CD14-positive monocyte (primary cell): ENCODE measurements around the gene WDFY4. TPM values are rescaled to one million over a fixed set of nuclear protein-coding genes. Genes with fewer than 3 reads are reported as not detected.

ENCODE experiments used
- DNase-seq, 3 donors: peaks; one replicate each; pipeline ENCODE4 v3.0.0-alpha.2; 2011 to 2022
- H2AFZ ChIP-seq: 2 replicates; pipeline ENCODE4 v1.6.0; 2012; ENCODE audit warnings: mild to moderate bottlenecking, low read depth, low read length, inconsistent platforms; ENCODE audit not compliant: insufficient read depth, poor library complexity, severe bottlenecking
- H3K27ac ChIP-seq, 2 donors: 1 replicate in 1 of 2; 2 replicates in 1 of 2; pipeline ENCODE4 v1.5.1; 2012 to 2013; ENCODE audit warnings: low read length in 2 of 2, control low read depth in 1 of 2, inconsistent platforms in 1 of 2, low read depth in 1 of 2, mild to moderate bottlenecking in 1 of 2
- H3K27me3 ChIP-seq, 2 donors: one replicate each; pipeline versions ENCODE4 v1.6.0 to v1.6.1; 2011 to 2013; ENCODE audit warnings: low read length in 2 of 2; ENCODE audit not compliant: control insufficient read depth in 2 of 2, insufficient read depth in 2 of 2
- H3K36me3 ChIP-seq, 2 donors: replicated peaks in 1 of 2; 1 replicate in 1 of 2; 2 replicates in 1 of 2; pipeline versions ENCODE4 v1.5.1 to v1.6.1; 2012 to 2013; ENCODE audit warnings: low read length in 2 of 2, control low read depth in 1 of 2, inconsistent platforms in 1 of 2, mild to moderate bottlenecking in 1 of 2; ENCODE audit not compliant: insufficient read depth in 2 of 2, control insufficient read depth in 1 of 2
- H3K4me1 ChIP-seq, 2 donors: 1 replicate in 1 of 2; 2 replicates in 1 of 2; pipeline versions ENCODE4 v1.5.1 to v1.6.1; 2012 to 2013; ENCODE audit warnings: low read length in 2 of 2, control low read depth in 1 of 2, inconsistent platforms in 1 of 2, mild to moderate bottlenecking in 1 of 2, moderate library complexity in 1 of 2; ENCODE audit not compliant: insufficient read depth in 2 of 2, control insufficient read depth in 1 of 2
- H3K4me2 ChIP-seq: replicated peaks from 2 replicates; pipeline ENCODE3; 2012; ENCODE audit warnings: low read length, moderate library complexity, mild to moderate bottlenecking; ENCODE audit not compliant: poor library complexity, severe bottlenecking; ENCODE audit errors: extremely low read depth
- H3K4me3 ChIP-seq, 3 experiments: fragments of 200-600 bp in 1 of 3; sonication (generic) in 1 of 3; replicated peaks in 1 of 3; 1 replicate in 2 of 3; 2 replicates in 1 of 3; pipeline ENCODE4 v1.5.1; 2011 to 2013; ENCODE audit warnings: low read length in 3 of 3, mild to moderate bottlenecking in 3 of 3, control low read depth in 2 of 3, low read depth in 2 of 3, inconsistent platforms in 1 of 3, moderate library complexity in 1 of 3
- H3K79me2 ChIP-seq: 2 replicates; pipeline ENCODE4 v1.6.0; 2012; ENCODE audit warnings: mild to moderate bottlenecking, control low read depth, inconsistent platforms, low read length, moderate library complexity; ENCODE audit not compliant: insufficient read depth
- H3K9ac ChIP-seq: 2 replicates; pipeline ENCODE4 v1.6.0; 2017; ENCODE audit warnings: low read length, mild to moderate bottlenecking; ENCODE audit not compliant: insufficient read depth, poor library complexity, severe bottlenecking
- H3K9me3 ChIP-seq, 2 donors: replicated peaks in 1 of 2; 1 replicate in 1 of 2; 2 replicates in 1 of 2; pipeline versions ENCODE4 v1.5.1 to v1.6.1; 2012 to 2013; ENCODE audit warnings: low read length in 2 of 2, control low read depth in 1 of 2; ENCODE audit not compliant: control insufficient read depth in 1 of 2, insufficient read depth in 1 of 2
- H4K20me1 ChIP-seq: 2 replicates; pipeline ENCODE4 v1.6.0; 2012; ENCODE audit warnings: mild to moderate bottlenecking, low read length, control low read depth, moderate library complexity; ENCODE audit not compliant: insufficient read depth
- H3K27ac Mint-ChIP-seq, 7 donors: one replicate each; pipeline ENCODE4 v1.8.0; 2020; ENCODE audit warnings: mild to moderate bottlenecking in 7 of 7, mixed read lengths in 7 of 7, moderate library complexity in 6 of 7, inconsistent platforms in 2 of 7
- H3K27me3 Mint-ChIP-seq, 3 donors: one replicate each; pipeline ENCODE4 v1.8.0; 2021 to 2022; ENCODE audit warnings: low read depth in 3 of 3, mild to moderate bottlenecking in 3 of 3, mixed read lengths in 3 of 3, moderate library complexity in 3 of 3, inconsistent platforms in 1 of 3
- H3K36me3 Mint-ChIP-seq, 2 donors: one replicate each; pipeline ENCODE4 v1.8.0; 2020; ENCODE audit warnings: mixed read lengths in 2 of 2, inconsistent platforms in 1 of 2, mild to moderate bottlenecking in 1 of 2
- H3K4me1 Mint-ChIP-seq: one replicate; pipeline ENCODE4 v1.8.0; 2020; ENCODE audit warnings: mild to moderate bottlenecking, mixed read lengths
- H3K4me3 Mint-ChIP-seq, 2 donors: one replicate each; pipeline ENCODE4 v1.8.0; 2020; ENCODE audit warnings: mild to moderate bottlenecking in 2 of 2, mixed read lengths in 2 of 2, moderate library complexity in 1 of 2
- H3K9me3 Mint-ChIP-seq, 7 donors: one replicate each; pipeline ENCODE4 v1.8.0; 2020 to 2022; ENCODE audit warnings: mixed read lengths in 7 of 7, mild to moderate bottlenecking in 6 of 7, moderate library complexity in 6 of 7, inconsistent platforms in 2 of 7
- WGBS: methylation state at CpG from one replicate; pipeline ENCODE4 v1.1.5; 2013; ENCODE audit warnings: missing lambda C conversion rate; ENCODE audit not compliant: insufficient coverage; 5-methylcytosine and 5-hydroxymethylcytosine counted together
- intact Hi-C, 2 donors: fragments of 100-400 bp; cut with micrococcal nuclease; formaldehyde crosslinking; loops; one replicate each; pipeline versions ENCODE4 v1.15.0 to v1.15.1; 2023
- polyA plus RNA-seq, 3 donors: library from polyadenylated mRNA; depleted of rRNA in 1 of 3; unstranded in 2 of 3; stranded (reverse) in 1 of 3; fragments of 300-500 nt in 2 of 3; fragments of >200 nt in 1 of 3; fragmentation: Illumina TruSeq in 2 of 3; gene quantifications; 1 replicate in 2 of 3; 2 replicates in 1 of 3; pipeline ENCODE4 v1.2.3, GENCODE V29; 2012 to 2021
- TF ChIP-seq, protein P1 (sequence below): fragments of 200-600 bp; IDR thresholded peaks from one replicate; pipeline ENCODE4 v1.8.0; 2022; ENCODE audit warnings: antibody characterized with exemption, mild to moderate bottlenecking

The WDFY4 gene
- polyA plus RNA-seq, 3 donors: 7.5 to 36.1 (median 9.8) TPM

DNA sequence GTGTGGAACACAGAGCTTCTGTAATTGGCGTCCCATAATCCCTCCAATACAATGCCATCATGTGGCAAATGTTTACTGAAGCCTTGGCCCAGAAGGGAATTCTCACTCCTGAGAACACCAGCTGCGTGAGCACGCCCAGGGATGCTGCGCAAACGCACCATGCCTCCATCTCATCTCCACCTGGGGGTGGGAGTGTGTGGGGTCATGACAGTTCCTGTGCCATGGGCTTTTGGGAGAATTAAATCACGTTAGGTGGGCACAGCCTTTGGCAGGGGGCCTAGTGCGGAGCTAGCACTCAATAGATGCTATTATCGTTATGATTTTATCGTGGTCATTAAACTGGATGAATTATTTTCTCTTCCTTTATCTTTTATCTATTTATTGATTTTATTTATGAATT lies 15.8 kb downstream of the WDFY4 start:
- H3K27ac ChIP-seq: no peak overlapping the region
- H3K4me1 ChIP-seq: peaks cover 23 to 44% of the 10 kb centered on the region in 2 donors
- H3K4me2 ChIP-seq: no peak overlapping the region
- peaks cover 0 to 2% (median 1%) of the 10 kb centered on the region in 3 donors for H3K27me3 Mint-ChIP-seq
- no peak overlapping the region for H3K9ac ChIP-seq
- H3K27me3 ChIP-seq: no peaks in the 10 kb centered on the region
- intact Hi-C loops: no loop called here
- peaks cover 25 to 57% of the 10 kb centered on the region in 2 donors for H3K36me3 ChIP-seq
- no peak overlapping the region for H3K4me3 ChIP-seq
- no peaks in the 10 kb centered on the region for H3K9me3 ChIP-seq
- no peak overlapping the region for H3K4me3 Mint-ChIP-seq
- H3K9me3 Mint-ChIP-seq: no peaks in the 10 kb centered on the region
- WGBS: 89% methylated on average over 1 of the region's 9 CpGs
- peaks cover 51% of the 10 kb centered on the region for H3K4me1 Mint-ChIP-seq
- peaks cover 31 to 44% of the 10 kb centered on the region in 2 donors for H3K36me3 Mint-ChIP-seq
- peaks cover 99% of the 10 kb centered on the region for H4K20me1 ChIP-seq
- H3K79me2 ChIP-seq: peaks cover 99% of the 10 kb centered on the region
- no peak for DNase-seq
- no peak overlapping the region for H2AFZ ChIP-seq
- H3K27ac Mint-ChIP-seq: no peak overlapping the region
- TF ChIP-seq, protein P1, sequence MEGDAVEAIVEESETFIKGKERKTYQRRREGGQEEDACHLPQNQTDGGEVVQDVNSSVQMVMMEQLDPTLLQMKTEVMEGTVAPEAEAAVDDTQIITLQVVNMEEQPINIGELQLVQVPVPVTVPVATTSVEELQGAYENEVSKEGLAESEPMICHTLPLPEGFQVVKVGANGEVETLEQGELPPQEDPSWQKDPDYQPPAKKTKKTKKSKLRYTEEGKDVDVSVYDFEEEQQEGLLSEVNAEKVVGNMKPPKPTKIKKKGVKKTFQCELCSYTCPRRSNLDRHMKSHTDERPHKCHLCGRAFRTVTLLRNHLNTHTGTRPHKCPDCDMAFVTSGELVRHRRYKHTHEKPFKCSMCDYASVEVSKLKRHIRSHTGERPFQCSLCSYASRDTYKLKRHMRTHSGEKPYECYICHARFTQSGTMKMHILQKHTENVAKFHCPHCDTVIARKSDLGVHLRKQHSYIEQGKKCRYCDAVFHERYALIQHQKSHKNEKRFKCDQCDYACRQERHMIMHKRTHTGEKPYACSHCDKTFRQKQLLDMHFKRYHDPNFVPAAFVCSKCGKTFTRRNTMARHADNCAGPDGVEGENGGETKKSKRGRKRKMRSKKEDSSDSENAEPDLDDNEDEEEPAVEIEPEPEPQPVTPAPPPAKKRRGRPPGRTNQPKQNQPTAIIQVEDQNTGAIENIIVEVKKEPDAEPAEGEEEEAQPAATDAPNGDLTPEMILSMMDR: no peak

DNA sequence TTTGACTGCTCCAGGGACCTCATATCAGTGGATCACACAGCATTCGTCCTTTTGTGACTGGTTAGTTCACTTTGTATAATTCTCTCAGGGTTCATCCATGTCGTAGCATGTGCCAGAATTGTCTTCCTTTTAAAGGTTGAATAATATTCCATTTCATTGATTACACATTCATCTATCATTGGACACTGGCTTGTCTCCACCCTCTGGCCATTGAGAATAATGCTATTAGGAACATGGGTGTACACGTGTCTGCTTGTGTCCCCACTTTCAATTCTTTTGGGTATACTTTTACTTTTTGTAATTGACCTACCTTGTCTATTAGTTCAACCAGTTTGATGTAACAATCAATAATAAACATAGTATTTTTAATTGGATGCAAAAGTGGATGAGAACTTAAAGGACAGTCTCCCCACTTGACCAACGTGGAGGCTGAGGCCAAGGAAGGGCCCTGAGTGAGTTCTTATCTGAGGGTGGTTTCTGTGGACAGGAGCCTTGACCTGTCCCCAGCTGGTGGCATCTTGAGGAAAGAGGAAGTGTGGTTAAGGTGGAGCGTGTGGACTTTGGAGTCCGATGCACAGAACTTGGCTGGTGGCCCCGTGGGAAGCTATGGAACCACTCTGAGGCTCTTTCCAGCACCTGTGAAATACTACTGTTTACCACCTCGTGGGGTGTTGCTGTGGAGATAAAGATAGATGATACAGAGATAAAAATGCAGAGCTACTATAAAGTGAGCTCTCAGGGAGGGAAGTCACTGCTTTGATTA lies 16.6 kb downstream of the WDFY4 start:
- H3K9ac ChIP-seq: no peak overlapping the region
- Mint-ChIP-seq H3K27me3 (peaks cover 0 to 2% (median 1%) of the 10 kb centered on the region in 3 donors), H3K36me3 (peaks cover 34 to 47% of the 10 kb centered on the region in 2 donors), H3K27ac (peak overlapping the region in 5 of 7 donors; percentile 32 to 77 (median 44)), H3K4me1 (peaks cover 50% of the 10 kb centered on the region), H3K4me3 (no peak overlapping the region), H3K9me3 (peaks cover 0 to 2% (median 0%) of the 10 kb centered on the region in 7 donors)
- peaks cover 19 to 51% of the 10 kb centered on the region in 2 donors for H3K36me3 ChIP-seq
- TF ChIP-seq, protein P1: no peak
- no peak overlapping the region for H3K4me3 ChIP-seq
- no peaks in the 10 kb centered on the region for H3K9me3 ChIP-seq
- intact Hi-C loops: no loop called here
- WGBS: 40% methylated on average over 1 of the region's 8 CpGs
- DNase-seq: no peak
- H2AFZ ChIP-seq: no peak overlapping the region
- no peak overlapping the region for H3K4me2 ChIP-seq
- H3K27me3 ChIP-seq: no peaks in the 10 kb centered on the region
- H4K20me1 ChIP-seq: peaks cover 99% of the 10 kb centered on the region
- H3K4me1 ChIP-seq: peaks cover 23 to 47% of the 10 kb centered on the region in 2 donors
- peak overlapping the region in 1 of 2 donors; percentile 39 for H3K27ac ChIP-seq
- H3K79me2 ChIP-seq: peaks cover 99% of the 10 kb centered on the region
